Measurements from ENCODE around the gene MPC2. TPM values are rescaled to one million over a fixed set of nuclear protein-coding genes. Genes with fewer than 3 reads are reported as not detected.

Gene MPC2
- total RNA-seq, 3 donors from 2014 or later = 95.5 to 163 (median 134) TPM

GRCh38 chr1:167881786-167882185 lies 55.1 kb downstream of the MPC2 start:
- ATAC-seq = no peak
- H3K9me3 ChIP-seq = no peaks in the 10 kb centered on the region
- no peak overlapping the region for H3K4me3 ChIP-seq
- H3K36me3 ChIP-seq (ENCODE audit: low read depth) = no peaks in the 10 kb centered on the region
- no peak for DNase-seq
- no peaks in the 10 kb centered on the region for H3K4me1 ChIP-seq (ENCODE audit: low read depth)
- intact Hi-C loops (cut with DNase I, micrococcal nuclease) = no loop called here
- TF ChIP-seq CTCF (IDR thresholded peaks at IDR 0.05) = no peak

GRCh38 chr1:167881069-167881468 lies 55.8 kb downstream of the MPC2 start:
- DNase-seq (no peak), ATAC-seq (no peak)
- Histone ChIP-seq H3K4me3 (no peak overlapping the region), H3K4me1 (ENCODE audit: low read depth) (no peaks in the 10 kb centered on the region), H3K36me3 (ENCODE audit: low read depth) (no peaks in the 10 kb centered on the region), H3K9me3 (no peaks in the 10 kb centered on the region)
- TF ChIP-seq CTCF (IDR thresholded peaks at IDR 0.05) = no peak
- intact Hi-C loops (cut with DNase I, micrococcal nuclease) = no loop called here

GRCh38 chr1:167880580-167881021 lies 56.3 kb downstream of the MPC2 start:
- H3K4me3 ChIP-seq = no peak overlapping the region
- TF ChIP-seq CTCF (IDR thresholded peaks at IDR 0.05) = no peak
- no peak for ATAC-seq
- H3K36me3 ChIP-seq (ENCODE audit: low read depth) = no peaks in the 10 kb centered on the region
- DNase-seq = no peak
- intact Hi-C loops (cut with DNase I, micrococcal nuclease) = no loop called here
- H3K4me1 ChIP-seq (ENCODE audit: low read depth) = no peaks in the 10 kb centered on the region
- no peaks in the 10 kb centered on the region for H3K9me3 ChIP-seq

GRCh38 chr1:167879508-167879907 lies 57.4 kb downstream of the MPC2 start:
- ATAC-seq = no peak
- DNase-seq = no peak
- intact Hi-C loops (cut with DNase I, micrococcal nuclease) = no loop called here
- H3K4me1 ChIP-seq (ENCODE audit: low read depth) = no peaks in the 10 kb centered on the region
- H3K4me3 ChIP-seq = no peak overlapping the region
- no peaks in the 10 kb centered on the region for H3K36me3 ChIP-seq (ENCODE audit: low read depth)
- no peaks in the 10 kb centered on the region for H3K9me3 ChIP-seq
- no peak for TF ChIP-seq CTCF (IDR thresholded peaks at IDR 0.05)

- Histone ChIP-seq H3K4me1 (ENCODE audit: low read depth) (no peaks in the 10 kb centered on the region), H3K4me3 (no peak overlapping the region), H3K9me3 (no peaks in the 10 kb centered on the region), H3K36me3 (ENCODE audit: low read depth) (no peaks in the 10 kb centered on the region)
- no peak for TF ChIP-seq CTCF (IDR thresholded peaks at IDR 0.05)
- DNase-seq = no peak
- ATAC-seq = no peak
- intact Hi-C loops (cut with DNase I, micrococcal nuclease) = no loop called here
Measured at GRCh38 chr1:167878372-167879160, 58.3 kb downstream of the MPC2 start.
